Activated naive CD8-positive, alpha-beta T cell treated with anti-CD3 and anti-CD28 coated beads for 36 hours (primary cell): Measurements from ENCODE around the gene C1orf122. TPM values are rescaled to one million over a fixed set of nuclear protein-coding genes. Genes with fewer than 3 reads are reported as not detected.
"Not testable (repeated sequence)": the region's sequence is repeated elsewhere in the genome, so short reads cannot be mapped to it uniquely, and the experiment has no call there.

Experiments used
- DNase-seq: peaks from one replicate; pipeline ENCODE4 v3.0.0; 2021
- H3K27ac Mint-ChIP-seq: one replicate; pipeline ENCODE4 v1.8.0; 2022; ENCODE audit warnings: mild to moderate bottlenecking, moderate library complexity, mixed read lengths
- H3K27me3 Mint-ChIP-seq: one replicate; pipeline ENCODE4 v1.8.0; 2022; ENCODE audit warnings: mild to moderate bottlenecking, mixed read lengths
- H3K36me3 Mint-ChIP-seq: one replicate; pipeline ENCODE4 v1.8.0; 2021; ENCODE audit warnings: mild to moderate bottlenecking, mixed read lengths
- H3K4me1 Mint-ChIP-seq: one replicate; pipeline ENCODE4 v1.8.0; 2021; ENCODE audit warnings: mixed read lengths
- H3K4me3 Mint-ChIP-seq: one replicate; pipeline ENCODE4 v1.8.0; 2022; ENCODE audit warnings: mild to moderate bottlenecking, moderate library complexity, mixed read lengths
- H3K9me3 Mint-ChIP-seq: one replicate; pipeline ENCODE4 v1.8.0; 2022; ENCODE audit warnings: mixed read lengths
- total RNA-seq, 2 experiments: library from RNA; stranded (reverse); gene quantifications; one replicate each; pipeline ENCODE4 v1.2.3, GENCODE V29; 2021

Gene C1orf122
- total RNA-seq = 10 to 100 TPM; 26.1 to 27.7 TPM

- Mint-ChIP-seq H3K9me3 (no peaks in the 10 kb centered on the region), H3K36me3 (peaks cover 50% of the 10 kb centered on the region), H3K27ac (peak within 1 kb of the TSS; percentile 92), H3K4me1 (peaks cover 37% of the 10 kb centered on the region), H3K4me3 (peak within 1 kb of the TSS; percentile 93), H3K27me3 (no peaks in the 10 kb centered on the region)
- DNase-seq = peak; percentile 93
Observed at GRCh38 chr1:37807555-37808368, at the start of gene C1orf122, which contains the start of gene YRDC. C1orf122 (plus strand) TSS chr1:37807790; CDS start chr1:37808405, 615 bp downstream. YRDC (minus strand) TSS chr1:37808208; CDS start chr1:37808180, 28 bp downstream.

GRCh38 chr1:37759451-37759850 is 48.1 kb upstream of the C1orf122 start:
- no peak for DNase-seq
- Mint-ChIP-seq H3K4me3 (no peak overlapping the region), H3K4me1 (peaks cover 13% of the 10 kb centered on the region), H3K9me3 (peaks cover 3% of the 10 kb centered on the region), H3K27me3 (peaks cover 41% of the 10 kb centered on the region), H3K27ac (no peak overlapping the region), H3K36me3 (no peaks in the 10 kb centered on the region)

GRCh38 chr1:37761416-37762095 is 46.0 kb upstream of the C1orf122 start:
- H3K36me3 Mint-ChIP-seq = peaks cover 2% of the 10 kb centered on the region
- peaks cover 50% of the 10 kb centered on the region for H3K27me3 Mint-ChIP-seq
- H3K4me3 Mint-ChIP-seq = no peak overlapping the region
- no peak for DNase-seq
- H3K9me3 Mint-ChIP-seq = peaks cover 6% of the 10 kb centered on the region
- H3K4me1 Mint-ChIP-seq = peaks cover 17% of the 10 kb centered on the region
- no peak overlapping the region for H3K27ac Mint-ChIP-seq

GRCh38 chr1:37762516-37762915 is 45.1 kb upstream of the C1orf122 start:
- peaks cover 58% of the 10 kb centered on the region for H3K27me3 Mint-ChIP-seq
- H3K27ac Mint-ChIP-seq = no peak overlapping the region
- peaks cover 2% of the 10 kb centered on the region for H3K36me3 Mint-ChIP-seq
- no peak overlapping the region for H3K4me3 Mint-ChIP-seq
- no peak for DNase-seq
- H3K9me3 Mint-ChIP-seq = peaks cover 6% of the 10 kb centered on the region
- H3K4me1 Mint-ChIP-seq = peaks cover 17% of the 10 kb centered on the region

GRCh38 chr1:37763791-37764413 is 43.7 kb upstream of the C1orf122 start:
- Mint-ChIP-seq H3K4me1 (peaks cover 17% of the 10 kb centered on the region), H3K27me3 (peaks cover 72% of the 10 kb centered on the region), H3K4me3 (no peak overlapping the region), H3K9me3 (peaks cover 6% of the 10 kb centered on the region), H3K36me3 (peaks cover 2% of the 10 kb centered on the region), H3K27ac (no peak overlapping the region)
- DNase-seq = no peak

GRCh38 chr1:37764414-37764825 is 43.2 kb upstream of the C1orf122 start:
- Mint-ChIP-seq H3K9me3 (peaks cover 6% of the 10 kb centered on the region), H3K27ac (no peak overlapping the region), H3K4me1 (peaks cover 17% of the 10 kb centered on the region), H3K36me3 (peaks cover 2% of the 10 kb centered on the region), H3K4me3 (peak overlapping the region; percentile 39), H3K27me3 (peaks cover 77% of the 10 kb centered on the region)
- DNase-seq = peak; percentile 63

GRCh38 chr1:37764888-37765441 is 42.6 kb upstream of the C1orf122 start, which contains the start of gene EPHA10:
EPHA10 (minus strand) TSS chr1:37765120; CDS start chr1:37765066, 54 bp downstream.
- peaks cover 6% of the 10 kb centered on the region for H3K9me3 Mint-ChIP-seq
- H3K4me3 Mint-ChIP-seq = peak within 1 kb of the TSS; percentile 39
- no peak within 1 kb of the TSS for H3K27ac Mint-ChIP-seq
- DNase-seq = no peak
- H3K36me3 Mint-ChIP-seq = peaks cover 2% of the 10 kb centered on the region
- H3K27me3 Mint-ChIP-seq = peaks cover 80% of the 10 kb centered on the region
- peaks cover 17% of the 10 kb centered on the region for H3K4me1 Mint-ChIP-seq

- peaks cover 89% of the 10 kb centered on the region for H3K27me3 Mint-ChIP-seq
- no peak overlapping the region for H3K27ac Mint-ChIP-seq
- H3K9me3 Mint-ChIP-seq = peaks cover 6% of the 10 kb centered on the region
- peaks cover 2% of the 10 kb centered on the region for H3K36me3 Mint-ChIP-seq
- H3K4me3 Mint-ChIP-seq = peak overlapping the region; percentile 38
- peaks cover 17% of the 10 kb centered on the region for H3K4me1 Mint-ChIP-seq
- peak; percentile 38 for DNase-seq
Observed at GRCh38 chr1:37765916-37766664, 41.5 kb upstream of the C1orf122 start.

- no peak for DNase-seq
- Mint-ChIP-seq H3K4me1 (peaks cover 17% of the 10 kb centered on the region), H3K9me3 (peaks cover 6% of the 10 kb centered on the region), H3K27ac (no peak overlapping the region), H3K4me3 (no peak overlapping the region), H3K27me3 (peaks cover 84% of the 10 kb centered on the region), H3K36me3 (peaks cover 2% of the 10 kb centered on the region)
Observed at GRCh38 chr1:37767488-37767887, 40.1 kb upstream of the C1orf122 start.

- not testable (repeated sequence) for H3K27ac Mint-ChIP-seq, H3K4me1 Mint-ChIP-seq, H3K4me3 Mint-ChIP-seq, H3K9me3 Mint-ChIP-seq, DNase-seq, H3K36me3 Mint-ChIP-seq
- peaks cover 56% of the 10 kb centered on the region for H3K27me3 Mint-ChIP-seq
Observed at GRCh38 chr1:37771440-37771839, 36.1 kb upstream of the C1orf122 start.

GRCh38 chr1:37776946-37777516 is 30.6 kb upstream of the C1orf122 start:
- H3K4me1 Mint-ChIP-seq = peaks cover 12% of the 10 kb centered on the region
- DNase-seq = peak; percentile 46
- peak overlapping the region; percentile 44 for H3K27ac Mint-ChIP-seq
- H3K9me3 Mint-ChIP-seq = no peaks in the 10 kb centered on the region
- H3K4me3 Mint-ChIP-seq = no peak overlapping the region
- H3K27me3 Mint-ChIP-seq = peaks cover 22% of the 10 kb centered on the region
- no peaks in the 10 kb centered on the region for H3K36me3 Mint-ChIP-seq

- Mint-ChIP-seq H3K4me3 (no peak overlapping the region), H3K27ac (no peak overlapping the region), H3K27me3 (peaks cover 12% of the 10 kb centered on the region), H3K9me3 (no peaks in the 10 kb centered on the region), H3K36me3 (no peaks in the 10 kb centered on the region), H3K4me1 (peaks cover 12% of the 10 kb centered on the region)
- no peak for DNase-seq
Observed at GRCh38 chr1:37778654-37779053, 28.9 kb upstream of the C1orf122 start.

GRCh38 chr1:37782491-37782890 is 25.1 kb upstream of the C1orf122 start:
- Mint-ChIP-seq H3K4me3 (no peak overlapping the region), H3K27me3 (peaks cover 27% of the 10 kb centered on the region), H3K27ac (no peak overlapping the region), H3K36me3 (no peaks in the 10 kb centered on the region), H3K9me3 (no peaks in the 10 kb centered on the region), H3K4me1 (peaks cover under 1% of the 10 kb centered on the region)
- no peak for DNase-seq
